CD14-positive monocyte (primary cell): ENCODE measurements around the gene KRTAP4-8. TPM values are rescaled to one million over a fixed set of nuclear protein-coding genes. Genes with fewer than 3 reads are reported as not detected.

Source experiments
- DNase-seq, 3 donors: peaks; one replicate each; pipeline ENCODE4 v3.0.0-alpha.2; 2011 to 2022
- H2AFZ ChIP-seq: 2 replicates; pipeline ENCODE4 v1.6.0; 2012; ENCODE audit warnings: mild to moderate bottlenecking, low read depth, low read length, inconsistent platforms; ENCODE audit not compliant: insufficient read depth, poor library complexity, severe bottlenecking
- H3K27ac ChIP-seq, 2 donors: 1 replicate in 1 of 2; 2 replicates in 1 of 2; pipeline ENCODE4 v1.5.1; 2012 to 2013; ENCODE audit warnings: low read length in 2 of 2, control low read depth in 1 of 2, inconsistent platforms in 1 of 2, low read depth in 1 of 2, mild to moderate bottlenecking in 1 of 2
- H3K27me3 ChIP-seq, 2 donors: one replicate each; pipeline versions ENCODE4 v1.6.0 to v1.6.1; 2011 to 2013; ENCODE audit warnings: low read length in 2 of 2; ENCODE audit not compliant: control insufficient read depth in 2 of 2, insufficient read depth in 2 of 2
- H3K36me3 ChIP-seq, 2 donors: replicated peaks in 1 of 2; 1 replicate in 1 of 2; 2 replicates in 1 of 2; pipeline versions ENCODE4 v1.5.1 to v1.6.1; 2012 to 2013; ENCODE audit warnings: low read length in 2 of 2, control low read depth in 1 of 2, inconsistent platforms in 1 of 2, mild to moderate bottlenecking in 1 of 2; ENCODE audit not compliant: insufficient read depth in 2 of 2, control insufficient read depth in 1 of 2
- H3K4me1 ChIP-seq, 2 donors: 1 replicate in 1 of 2; 2 replicates in 1 of 2; pipeline versions ENCODE4 v1.5.1 to v1.6.1; 2012 to 2013; ENCODE audit warnings: low read length in 2 of 2, control low read depth in 1 of 2, inconsistent platforms in 1 of 2, mild to moderate bottlenecking in 1 of 2, moderate library complexity in 1 of 2; ENCODE audit not compliant: insufficient read depth in 2 of 2, control insufficient read depth in 1 of 2
- H3K4me2 ChIP-seq: replicated peaks from 2 replicates; pipeline ENCODE3; 2012; ENCODE audit warnings: low read length, moderate library complexity, mild to moderate bottlenecking; ENCODE audit not compliant: poor library complexity, severe bottlenecking; ENCODE audit errors: extremely low read depth
- H3K4me3 ChIP-seq, 3 experiments: fragments of 200-600 bp in 1 of 3; sonication (generic) in 1 of 3; replicated peaks in 1 of 3; 1 replicate in 2 of 3; 2 replicates in 1 of 3; pipeline ENCODE4 v1.5.1; 2011 to 2013; ENCODE audit warnings: low read length in 3 of 3, mild to moderate bottlenecking in 3 of 3, control low read depth in 2 of 3, low read depth in 2 of 3, inconsistent platforms in 1 of 3, moderate library complexity in 1 of 3
- H3K79me2 ChIP-seq: 2 replicates; pipeline ENCODE4 v1.6.0; 2012; ENCODE audit warnings: mild to moderate bottlenecking, control low read depth, inconsistent platforms, low read length, moderate library complexity; ENCODE audit not compliant: insufficient read depth
- H3K9ac ChIP-seq: 2 replicates; pipeline ENCODE4 v1.6.0; 2017; ENCODE audit warnings: low read length, mild to moderate bottlenecking; ENCODE audit not compliant: insufficient read depth, poor library complexity, severe bottlenecking
- H3K9me3 ChIP-seq, 2 donors: replicated peaks in 1 of 2; 1 replicate in 1 of 2; 2 replicates in 1 of 2; pipeline versions ENCODE4 v1.5.1 to v1.6.1; 2012 to 2013; ENCODE audit warnings: low read length in 2 of 2, control low read depth in 1 of 2; ENCODE audit not compliant: control insufficient read depth in 1 of 2, insufficient read depth in 1 of 2
- H4K20me1 ChIP-seq: 2 replicates; pipeline ENCODE4 v1.6.0; 2012; ENCODE audit warnings: mild to moderate bottlenecking, low read length, control low read depth, moderate library complexity; ENCODE audit not compliant: insufficient read depth
- H3K27ac Mint-ChIP-seq, 7 donors: one replicate each; pipeline ENCODE4 v1.8.0; 2020; ENCODE audit warnings: mild to moderate bottlenecking in 7 of 7, mixed read lengths in 7 of 7, moderate library complexity in 6 of 7, inconsistent platforms in 2 of 7
- H3K27me3 Mint-ChIP-seq, 3 donors: one replicate each; pipeline ENCODE4 v1.8.0; 2021 to 2022; ENCODE audit warnings: low read depth in 3 of 3, mild to moderate bottlenecking in 3 of 3, mixed read lengths in 3 of 3, moderate library complexity in 3 of 3, inconsistent platforms in 1 of 3
- H3K36me3 Mint-ChIP-seq, 2 donors: one replicate each; pipeline ENCODE4 v1.8.0; 2020; ENCODE audit warnings: mixed read lengths in 2 of 2, inconsistent platforms in 1 of 2, mild to moderate bottlenecking in 1 of 2
- H3K4me1 Mint-ChIP-seq: one replicate; pipeline ENCODE4 v1.8.0; 2020; ENCODE audit warnings: mild to moderate bottlenecking, mixed read lengths
- H3K4me3 Mint-ChIP-seq, 2 donors: one replicate each; pipeline ENCODE4 v1.8.0; 2020; ENCODE audit warnings: mild to moderate bottlenecking in 2 of 2, mixed read lengths in 2 of 2, moderate library complexity in 1 of 2
- H3K9me3 Mint-ChIP-seq, 7 donors: one replicate each; pipeline ENCODE4 v1.8.0; 2020 to 2022; ENCODE audit warnings: mixed read lengths in 7 of 7, mild to moderate bottlenecking in 6 of 7, moderate library complexity in 6 of 7, inconsistent platforms in 2 of 7
- CTCF ChIP-seq: fragments of 200-600 bp; IDR thresholded peaks from one replicate; pipeline ENCODE4 v1.8.0; 2022; ENCODE audit warnings: antibody characterized with exemption, mild to moderate bottlenecking
- WGBS: methylation state at CpG from one replicate; pipeline ENCODE4 v1.1.5; 2013; ENCODE audit warnings: missing lambda C conversion rate; ENCODE audit not compliant: insufficient coverage; 5-methylcytosine and 5-hydroxymethylcytosine counted together
- intact Hi-C, 2 donors: fragments of 100-400 bp; cut with micrococcal nuclease; formaldehyde crosslinking; loops; one replicate each; pipeline versions ENCODE4 v1.15.0 to v1.15.1; 2023
- polyA plus RNA-seq, 3 donors: library from polyadenylated mRNA; depleted of rRNA in 1 of 3; unstranded in 2 of 3; stranded (reverse) in 1 of 3; fragments of 300-500 nt in 2 of 3; fragments of >200 nt in 1 of 3; fragmentation: Illumina TruSeq in 2 of 3; gene quantifications; 1 replicate in 2 of 3; 2 replicates in 1 of 3; pipeline ENCODE4 v1.2.3, GENCODE V29; 2012 to 2021

Gene KRTAP4-8
- polyA plus RNA-seq, 3 donors = not detected

GRCh38 chr17:41144846-41145245 is 46.9 kb upstream of the KRTAP4-8 start:
- H3K27me3 Mint-ChIP-seq = peaks cover 3 to 4% (median 3%) of the 10 kb centered on the region in 3 donors
- Histone ChIP-seq H3K4me3 (no peak overlapping the region), H3K9me3 (peaks cover 11 to 23% of the 10 kb centered on the region in 2 donors), H3K4me1 (no peaks in the 10 kb centered on the region), H3K79me2 (no peaks in the 10 kb centered on the region), H2AFZ (no peak overlapping the region), H3K36me3 (no peaks in the 10 kb centered on the region), H3K27ac (no peak overlapping the region), H3K4me2 (no peak overlapping the region), H3K27me3 (no peaks in the 10 kb centered on the region), H3K9ac (no peak overlapping the region), H4K20me1 (no peaks in the 10 kb centered on the region)
- peaks cover 17 to 36% (median 29%) of the 10 kb centered on the region in 7 donors for H3K9me3 Mint-ChIP-seq
- no peak overlapping the region for H3K4me3 Mint-ChIP-seq
- DNase-seq = no peak
- intact Hi-C loops = no loop called here
- H3K27ac Mint-ChIP-seq = no peak overlapping the region
- H3K4me1 Mint-ChIP-seq = no peaks in the 10 kb centered on the region
- H3K36me3 Mint-ChIP-seq = no peaks in the 10 kb centered on the region
- no peak for TF ChIP-seq CTCF
- WGBS = no CpG with 5 or more reads among the region's 1 CpG

GRCh38 chr17:41141361-41141760 is 43.4 kb upstream of the KRTAP4-8 start:
- H3K27me3 ChIP-seq = no peaks in the 10 kb centered on the region
- no peak overlapping the region for H3K4me2 ChIP-seq
- intact Hi-C loops = no loop called here
- peaks cover 14 to 27% of the 10 kb centered on the region in 2 donors for H3K9me3 ChIP-seq
- no peaks in the 10 kb centered on the region for H3K79me2 ChIP-seq
- no peaks in the 10 kb centered on the region for H4K20me1 ChIP-seq
- no peak overlapping the region for H3K9ac ChIP-seq
- no peak overlapping the region for H3K27ac ChIP-seq
- H2AFZ ChIP-seq = no peak overlapping the region
- Mint-ChIP-seq H3K4me1 (no peaks in the 10 kb centered on the region), H3K27ac (no peak overlapping the region), H3K27me3 (peaks cover 0 to 2% (median 1%) of the 10 kb centered on the region in 3 donors), H3K9me3 (peaks cover 26 to 46% (median 35%) of the 10 kb centered on the region in 7 donors), H3K36me3 (no peaks in the 10 kb centered on the region), H3K4me3 (no peak overlapping the region)
- no peak overlapping the region for H3K4me3 ChIP-seq
- TF ChIP-seq CTCF = no peak
- H3K36me3 ChIP-seq = no peaks in the 10 kb centered on the region
- H3K4me1 ChIP-seq = no peaks in the 10 kb centered on the region
- no peak for DNase-seq
